Fibroblast of lung (primary cell): ENCODE data around the gene GSE1.

Source experiments
- EZH2 ChIP-seq: IDR thresholded peaks from 2 replicates; pipeline ENCODE4 v1.5.1; 2012; ENCODE audit warnings: low read length, control low read depth, mild to moderate bottlenecking; ENCODE audit errors: missing control alignments
- TF ChIP-seq, protein P1 (sequence below), 2 donors: IDR thresholded peaks in 1 of 2; conservative IDR thresholded peaks in 1 of 2; 1 replicate in 1 of 2; 2 replicates in 1 of 2; pipeline ENCODE4 v1.5.1; 2011 to 2012; ENCODE audit warnings: low read length in 2 of 2, control low read depth in 1 of 2, inconsistent platforms in 1 of 2, low read depth in 1 of 2, mild to moderate bottlenecking in 1 of 2

- TF ChIP-seq, protein P1, sequence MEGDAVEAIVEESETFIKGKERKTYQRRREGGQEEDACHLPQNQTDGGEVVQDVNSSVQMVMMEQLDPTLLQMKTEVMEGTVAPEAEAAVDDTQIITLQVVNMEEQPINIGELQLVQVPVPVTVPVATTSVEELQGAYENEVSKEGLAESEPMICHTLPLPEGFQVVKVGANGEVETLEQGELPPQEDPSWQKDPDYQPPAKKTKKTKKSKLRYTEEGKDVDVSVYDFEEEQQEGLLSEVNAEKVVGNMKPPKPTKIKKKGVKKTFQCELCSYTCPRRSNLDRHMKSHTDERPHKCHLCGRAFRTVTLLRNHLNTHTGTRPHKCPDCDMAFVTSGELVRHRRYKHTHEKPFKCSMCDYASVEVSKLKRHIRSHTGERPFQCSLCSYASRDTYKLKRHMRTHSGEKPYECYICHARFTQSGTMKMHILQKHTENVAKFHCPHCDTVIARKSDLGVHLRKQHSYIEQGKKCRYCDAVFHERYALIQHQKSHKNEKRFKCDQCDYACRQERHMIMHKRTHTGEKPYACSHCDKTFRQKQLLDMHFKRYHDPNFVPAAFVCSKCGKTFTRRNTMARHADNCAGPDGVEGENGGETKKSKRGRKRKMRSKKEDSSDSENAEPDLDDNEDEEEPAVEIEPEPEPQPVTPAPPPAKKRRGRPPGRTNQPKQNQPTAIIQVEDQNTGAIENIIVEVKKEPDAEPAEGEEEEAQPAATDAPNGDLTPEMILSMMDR (conservative IDR thresholded peaks at IDR 0.05 in 1 of 2, IDR thresholded peaks at IDR 0.05 in 1 of 2; ENCODE audit: low read depth in 1 of 2, low read length in 2 of 2): no peak
- TF ChIP-seq EZH2: no peak
These were observed 27.5 kb downstream of the GSE1 start for GRCh38 chr16:85640585-85640984.
